Urinary bladder (tissue), 4 donors: Measurements from ENCODE around the gene FAM185A. TPM values are rescaled to one million over a fixed set of nuclear protein-coding genes. Genes with fewer than 3 reads are reported as not detected.
"Not testable (repeated sequence)": the region's sequence is repeated elsewhere in the genome, so short reads cannot be mapped to it uniquely, and the experiment has no call there.

Experiments used
- DNase-seq: peaks from one replicate; pipeline ENCODE4 v3.0.0-alpha.2; 2015; ENCODE audit errors: extremely low spot score
- H3K27ac ChIP-seq: one replicate; pipeline ENCODE4 v1.5.1; 2013; ENCODE audit warnings: low read depth, mild to moderate bottlenecking, moderate library complexity
- H3K36me3 ChIP-seq: one replicate; pipeline ENCODE4 v1.6.1; 2013; ENCODE audit warnings: mild to moderate bottlenecking, moderate library complexity; ENCODE audit not compliant: insufficient read depth
- H3K4me1 ChIP-seq: one replicate; pipeline ENCODE4 v1.6.1; 2013; ENCODE audit warnings: mild to moderate bottlenecking, moderate library complexity; ENCODE audit not compliant: insufficient read depth
- H3K4me3 ChIP-seq: one replicate; pipeline ENCODE4 v1.5.1; 2013; ENCODE audit warnings: low read depth, low read length
- WGBS: extraction: QIAGEN DNeasy Blood & Tissue Kit; methylation state at CpG from one replicate; pipeline ENCODE4 v1.1.7; 2013; 5-methylcytosine and 5-hydroxymethylcytosine counted together
- polyA plus RNA-seq: library from polyadenylated mRNA; stranded (reverse); fragments of 200-250 nt; gene quantifications from one replicate; pipeline ENCODE4 v1.2.3, GENCODE V29; 2013
- total RNA-seq: library from RNA; depleted of rRNA; stranded (reverse); fragments of >200 nt; gene quantifications from one replicate; pipeline ENCODE4 v1.2.3, GENCODE V29; 2014
- donor health status: healthy with polysubstance abuse.
- donor health status: healthy.

FAM185A gene
- total and polyA plus RNA-seq, 2 donors = 7.5 to 17.8 TPM

GRCh38 chr7:102829075-102829474 is 80.3 kb downstream of the FAM185A start:
- Histone ChIP-seq H3K36me3 (peaks cover 2% of the 10 kb centered on the region), H3K27ac (no peak overlapping the region), H3K4me3 (no peak overlapping the region), H3K4me1 (no peaks in the 10 kb centered on the region)
- 92% methylated on average over 3 of the region's 3 CpGs for WGBS
- no peak for DNase-seq

DNA sequence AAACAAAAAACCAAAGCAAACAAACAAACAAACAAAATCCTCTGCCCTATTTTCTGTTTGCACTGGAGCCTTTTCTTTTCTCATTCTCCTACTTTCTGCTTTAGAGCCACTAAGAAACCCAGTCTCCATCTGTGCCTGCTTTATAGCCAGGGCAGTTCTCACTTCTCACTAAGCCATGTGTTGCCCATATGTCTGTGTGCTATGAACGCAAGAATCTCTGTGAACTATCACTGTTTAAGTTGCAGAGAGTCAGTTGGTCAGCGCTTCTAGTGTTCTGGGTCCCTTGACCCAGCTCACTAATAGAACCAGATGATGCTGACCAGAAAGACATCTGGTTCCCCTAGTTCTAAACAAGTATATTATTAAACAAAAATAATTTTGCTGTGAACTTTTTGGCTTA is 81.4 kb downstream of the FAM185A start:
- Histone ChIP-seq H3K4me3 (no peak overlapping the region), H3K27ac (no peak overlapping the region), H3K36me3 (peaks cover 2% of the 10 kb centered on the region), H3K4me1 (no peaks in the 10 kb centered on the region)
- WGBS = 77% methylated on average over 2 of the region's 2 CpGs
- no peak for DNase-seq

DNA sequence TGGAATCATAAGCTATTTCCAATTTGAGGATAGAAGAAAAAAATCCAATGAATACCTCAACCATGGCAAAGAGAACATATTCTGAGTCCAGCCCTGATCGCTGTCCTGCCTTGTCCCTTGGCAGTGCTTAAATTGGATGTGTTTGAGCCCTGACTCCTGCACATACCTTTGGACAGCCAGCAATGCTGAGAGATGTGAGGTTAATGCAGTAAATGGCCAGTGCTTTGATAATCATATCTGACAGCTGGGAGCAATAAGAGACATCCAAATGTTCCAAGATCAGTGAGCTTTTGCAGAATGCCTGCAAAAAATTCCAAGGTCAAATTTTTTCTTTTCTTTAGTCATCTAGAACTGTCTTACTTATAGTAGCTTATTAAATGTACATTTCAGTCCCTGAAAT is 83.9 kb downstream of the FAM185A start:
- no peak overlapping the region for H3K27ac ChIP-seq
- 56% methylated on average over 1 of the region's 1 CpG for WGBS
- DNase-seq = no peak

GRCh38 chr7:102833343-102833742 is 84.5 kb downstream of the FAM185A start:
- DNase-seq = no peak
- H3K4me1 ChIP-seq = no peaks in the 10 kb centered on the region
- H3K36me3 ChIP-seq = peaks cover 2% of the 10 kb centered on the region
- 76% methylated on average over 5 of the region's 5 CpGs for WGBS
- no peak overlapping the region for H3K4me3 ChIP-seq
- no peak overlapping the region for H3K27ac ChIP-seq

More for the DNA sequence above, 83.9 kb downstream of the FAM185A start:
- H3K4me1 ChIP-seq = no peaks in the 10 kb centered on the region
- H3K36me3 ChIP-seq = peaks cover 2% of the 10 kb centered on the region
- H3K4me3 ChIP-seq = no peak overlapping the region

GRCh38 chr7:102834466-102834865 is 85.7 kb downstream of the FAM185A start:
- DNase-seq = no peak
- Histone ChIP-seq H3K36me3 (peaks cover 2% of the 10 kb centered on the region), H3K27ac (no peak overlapping the region), H3K4me1 (no peaks in the 10 kb centered on the region), H3K4me3 (no peak overlapping the region)
- WGBS = 52% methylated on average over 1 of the region's 1 CpG

- no peak overlapping the region for H3K4me3 ChIP-seq
- H3K4me1 ChIP-seq = no peaks in the 10 kb centered on the region
- peaks cover 2% of the 10 kb centered on the region for H3K36me3 ChIP-seq
- DNase-seq = no peak
- no peak overlapping the region for H3K27ac ChIP-seq
- WGBS = 44% methylated on average over 1 of the region's 1 CpG
Observed at GRCh38 chr7:102834999-102835398, 86.2 kb downstream of the FAM185A start.

- H3K4me1 ChIP-seq = no peaks in the 10 kb centered on the region
- no peaks in the 10 kb centered on the region for H3K36me3 ChIP-seq
- no peak overlapping the region for H3K27ac ChIP-seq
- peak; percentile 33 for DNase-seq
- WGBS = 51% methylated on average over 6 of the region's 6 CpGs
- H3K4me3 ChIP-seq = no peak overlapping the region
Observed at GRCh38 chr7:102836191-102836919, 87.6 kb downstream of the FAM185A start.

- Histone ChIP-seq H3K4me3 (no peak overlapping the region), H3K36me3 (no peaks in the 10 kb centered on the region), H3K4me1 (no peaks in the 10 kb centered on the region), H3K27ac (no peak overlapping the region)
- DNase-seq = no peak
- WGBS = 91% methylated on average over 1 of the region's 1 CpG
Observed at GRCh38 chr7:102836977-102837376, 88.2 kb downstream of the FAM185A start.

DNA sequence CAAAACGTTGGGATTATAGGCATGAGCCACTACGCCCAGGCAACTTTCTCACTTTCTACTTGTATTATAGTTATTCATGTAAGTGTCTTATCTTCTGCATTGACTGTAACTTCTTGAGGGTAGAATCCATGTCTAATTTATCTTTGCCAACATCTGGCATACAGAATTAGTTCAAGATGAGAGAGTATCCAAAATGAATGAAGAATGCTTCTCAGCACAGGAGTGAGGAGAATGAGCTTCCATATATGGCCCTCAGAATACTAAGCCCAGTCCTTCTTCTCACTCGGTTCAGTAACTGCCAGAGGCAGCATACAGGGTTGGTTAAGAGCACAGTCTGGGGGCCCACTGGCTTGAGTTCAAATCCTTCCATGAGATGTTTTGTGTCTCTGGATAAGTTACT is 89.0 kb downstream of the FAM185A start:
- Histone ChIP-seq H3K4me3 (no peak overlapping the region), H3K27ac (no peak overlapping the region)
- 76% methylated on average over 3 of the region's 3 CpGs for WGBS

GRCh38 chr7:102838572-102839101 is 89.8 kb downstream of the FAM185A start:
- 86% methylated on average over 10 of the region's 10 CpGs for WGBS
- H3K4me3 ChIP-seq, H3K36me3 ChIP-seq, H3K27ac ChIP-seq, DNase-seq, H3K4me1 ChIP-seq: not testable (repeated sequence)

More for the DNA sequence above, 89.0 kb downstream of the FAM185A start:
- DNase-seq = no peak
- Histone ChIP-seq H3K36me3 (no peaks in the 10 kb centered on the region), H3K4me1 (no peaks in the 10 kb centered on the region)

- H3K4me1 ChIP-seq = no peaks in the 10 kb centered on the region
- no peaks in the 10 kb centered on the region for H3K36me3 ChIP-seq
- DNase-seq = no peak
- WGBS = 93% methylated on average over 3 of the region's 3 CpGs
- no peak overlapping the region for H3K27ac ChIP-seq
- H3K4me3 ChIP-seq = no peak overlapping the region
Observed at GRCh38 chr7:102840404-102840803, 91.6 kb downstream of the FAM185A start.

- WGBS = 53% methylated on average over 2 of the region's 2 CpGs
- Histone ChIP-seq H3K27ac (no peak overlapping the region), H3K4me3 (no peak overlapping the region), H3K4me1 (no peaks in the 10 kb centered on the region), H3K36me3 (no peaks in the 10 kb centered on the region)
- peak; percentile 29 for DNase-seq
Observed at GRCh38 chr7:102841290-102841689, 92.5 kb downstream of the FAM185A start.

- no peak for DNase-seq
- Histone ChIP-seq H3K27ac (no peak overlapping the region), H3K36me3 (no peaks in the 10 kb centered on the region), H3K4me1 (no peaks in the 10 kb centered on the region), H3K4me3 (no peak overlapping the region)
Observed at GRCh38 chr7:102842284-102842683, 93.5 kb downstream of the FAM185A start.

- Histone ChIP-seq H3K4me3 (no peak overlapping the region), H3K4me1 (no peaks in the 10 kb centered on the region), H3K27ac (no peak overlapping the region), H3K36me3 (no peaks in the 10 kb centered on the region)
- DNase-seq = no peak
- 94% methylated on average over 3 of the region's 3 CpGs for WGBS
Observed at GRCh38 chr7:102843850-102844249, 95.1 kb downstream of the FAM185A start.
